CD4-positive, alpha-beta T cell treated with Interleukin-12 subunit alpha and Interleukin-12 subunit beta, for 1 hour (primary cell): Measurements from ENCODE around the gene GSK3B.
"Not testable (repeated sequence)": the region's sequence is repeated elsewhere in the genome, so short reads cannot be mapped to it uniquely, and the experiment has no call there.

ENCODE experiments used
- DNase-seq: peaks from one replicate; pipeline ENCODE4 v3.0.0-alpha.2; 2020

Gene GSK3B

GRCh38 chr3:119924111-119925094 is 169.8 kb downstream of the GSK3B start:
- DNase-seq: no peak

GRCh38 chr3:119918992-119919933 is 175.0 kb downstream of the GSK3B start:
- DNase-seq: no peak

GRCh38 chr3:119913021-119913420 is 181.2 kb downstream of the GSK3B start:
- no peak for DNase-seq

- DNase-seq: no peak
These were observed 182.0 kb downstream of the GSK3B start for GRCh38 chr3:119912220-119912619.

- DNase-seq: no peak
These were observed 182.5 kb downstream of the GSK3B start for GRCh38 chr3:119911748-119912147.

GRCh38 chr3:119902061-119902460 is 192.2 kb downstream of the GSK3B start:
- DNase-seq: no peak

GRCh38 chr3:119901148-119901547 is 193.1 kb downstream of the GSK3B start:
- DNase-seq: no peak

GRCh38 chr3:119899192-119899511 is 195.1 kb downstream of the GSK3B start:
- DNase-seq: no peak

- no peak for DNase-seq
These were observed 195.6 kb downstream of the GSK3B start for GRCh38 chr3:119898478-119899191.

GRCh38 chr3:119894195-119894594 is 200.1 kb downstream of the GSK3B start:
- DNase-seq: no peak

- DNase-seq: no peak
These were observed 200.5 kb downstream of the GSK3B start for GRCh38 chr3:119893769-119894168.

GRCh38 chr3:119891944-119892721 is 202.1 kb downstream of the GSK3B start:
- peak; percentile 69 for DNase-seq

GRCh38 chr3:119888681-119889080 is 205.6 kb downstream of the GSK3B start:
- DNase-seq: not testable (repeated sequence)

GRCh38 chr3:119885746-119886530 is 208.3 kb downstream of the GSK3B start:
- DNase-seq: no peak

- no peak for DNase-seq
These were observed 210.1 kb downstream of the GSK3B start for GRCh38 chr3:119884161-119884557.

- no peak for DNase-seq
These were observed 210.6 kb downstream of the GSK3B start for GRCh38 chr3:119883461-119884160.

GRCh38 chr3:119880966-119881365 is 213.3 kb downstream of the GSK3B start:
- no peak for DNase-seq

GRCh38 chr3:119873646-119874045 is 220.6 kb downstream of the GSK3B start:
- DNase-seq: no peak

GRCh38 chr3:119872773-119873172 is 221.5 kb downstream of the GSK3B start:
- DNase-seq: no peak

- no peak for DNase-seq
These were observed 222.7 kb downstream of the GSK3B start for GRCh38 chr3:119871571-119871970.

GRCh38 chr3:119870512-119870911 is 223.7 kb downstream of the GSK3B start:
- DNase-seq: no peak
